DND-41 (cell line): ENCODE results near the gene FHIT.

ENCODE experiments used
- ATAC-seq: fragments of 200-7000 bp; cut with Tn5 transposase; 3 replicates; pipeline ENCODE4 v1.9.1; 2021; ENCODE audit warnings: low read depth; ENCODE audit not compliant: insufficient read depth
- DNase-seq: peaks from one replicate; pipeline ENCODE4 v3.0.0-alpha.2; 2020
- H2AFZ ChIP-seq: 2 replicates; pipeline ENCODE4 v1.6.0; 2012; ENCODE audit warnings: low read depth, low read length
- H3K27ac ChIP-seq: 2 replicates; pipeline ENCODE4 v1.5.1; 2012; ENCODE audit warnings: low read length, inconsistent platforms
- H3K27me3 ChIP-seq: fragments of 200-600 bp; sonication (generic); 2 replicates; pipeline ENCODE4 v1.6.0; 2012; ENCODE audit warnings: low read length, mild to moderate bottlenecking, inconsistent platforms; ENCODE audit not compliant: insufficient read depth, poor library complexity
- H3K36me3 ChIP-seq: 2 replicates; pipeline ENCODE4 v1.5.1; 2012; ENCODE audit warnings: low read length, inconsistent platforms; ENCODE audit not compliant: insufficient read depth
- H3K4me1 ChIP-seq: 2 replicates; pipeline ENCODE4 v1.5.1; 2012; ENCODE audit warnings: mild to moderate bottlenecking, low read length; ENCODE audit not compliant: insufficient read depth
- H3K4me2 ChIP-seq: 2 replicates; pipeline ENCODE4 v1.6.0; 2012; ENCODE audit warnings: mild to moderate bottlenecking, moderate library complexity, low read length, inconsistent platforms; ENCODE audit not compliant: insufficient read depth
- H3K4me3 ChIP-seq, 2 experiments: fragments of 200-600 bp in 1 of 2; shearing (Covaris generic) in 1 of 2; 2 replicates each; pipeline ENCODE4 v1.5.1; 2012 to 2016; ENCODE audit warnings: inconsistent platforms in 2 of 2, low read length in 2 of 2, mild to moderate bottlenecking in 2 of 2, low read depth in 1 of 2, moderate library complexity in 1 of 2
- H3K79me2 ChIP-seq: 2 replicates; pipeline ENCODE4 v1.6.0; 2012; ENCODE audit warnings: low read length, inconsistent platforms; ENCODE audit not compliant: insufficient read depth
- H3K9ac ChIP-seq: 2 replicates; pipeline ENCODE4 v1.6.0; 2012; ENCODE audit warnings: low read depth, mild to moderate bottlenecking, inconsistent platforms, low read length, moderate library complexity
- H3K9me3 ChIP-seq: 2 replicates; pipeline ENCODE4 v1.5.1; 2012; ENCODE audit warnings: low read length, moderate library complexity, mild to moderate bottlenecking, inconsistent platforms; ENCODE audit not compliant: insufficient read depth, severe bottlenecking
- H4K20me1 ChIP-seq: 2 replicates; pipeline ENCODE4 v1.6.0; 2012; ENCODE audit warnings: low read length; ENCODE audit not compliant: insufficient read depth
- CTCF ChIP-seq: IDR thresholded peaks from 2 replicates; pipeline ENCODE4 v1.5.1; 2012; ENCODE audit warnings: borderline replicate concordance, low read length, moderate library complexity, mild to moderate bottlenecking; ENCODE audit not compliant: poor library complexity, severe bottlenecking; ENCODE audit errors: extremely low read depth
- EZH2 ChIP-seq: IDR thresholded peaks from 3 replicates; pipeline ENCODE4 v1.6.1; 2012; ENCODE audit warnings: borderline replicate concordance, low read depth, mild to moderate bottlenecking, moderate library complexity, low read length, inconsistent platforms; ENCODE audit not compliant: severe bottlenecking

The FHIT gene

GRCh38 chr3:60047426-60048200, 1203.6 kb downstream of the FHIT start:
- no peak for DNase-seq

GRCh38 chr3:60046210-60046609, 1205.0 kb downstream of the FHIT start:
- H3K27ac ChIP-seq, result peak overlapping the region; percentile 86; the same call in 1 of the 2 replicates
- H3K9me3 ChIP-seq, result peaks cover 10% of the 10 kb centered on the region
- ATAC-seq (no peak), DNase-seq (no peak)
- no peaks in the 10 kb centered on the region for H3K27me3 ChIP-seq
- peaks cover 87% of the 10 kb centered on the region for H3K79me2 ChIP-seq
- H3K36me3 ChIP-seq, result peaks cover 32% of the 10 kb centered on the region
- H3K4me2 ChIP-seq, result no peak overlapping the region
- H4K20me1 ChIP-seq, result no peaks in the 10 kb centered on the region
- TF ChIP-seq EZH2, result no peak
- no peak for TF ChIP-seq CTCF
- no peak overlapping the region for H2AFZ ChIP-seq
- no peak overlapping the region for H3K9ac ChIP-seq
- H3K4me3 ChIP-seq, result no peak overlapping the region
- H3K4me1 ChIP-seq, result peaks cover 45% of the 10 kb centered on the region

More at GRCh38 chr3:60047426-60048200, 1203.6 kb downstream of the FHIT start:
- Histone ChIP-seq H3K9me3 (peaks cover 10% of the 10 kb centered on the region), H3K79me2 (peaks cover 88% of the 10 kb centered on the region), H3K9ac (no peak overlapping the region), H3K36me3 (peaks cover 27% of the 10 kb centered on the region), H2AFZ (no peak overlapping the region), H3K27ac (peak overlapping the region; percentile 86), H4K20me1 (no peaks in the 10 kb centered on the region), H3K4me2 (no peak overlapping the region), H3K27me3 (no peaks in the 10 kb centered on the region), H3K4me3 (no peak overlapping the region), H3K4me1 (peaks cover 59% of the 10 kb centered on the region)
- ATAC-seq, result no peak; the same call in 1 of the 3 replicates
- no peak for TF ChIP-seq EZH2
- TF ChIP-seq CTCF, result no peak

GRCh38 chr3:60045686-60046085, 1205.6 kb downstream of the FHIT start:
- no peak for TF ChIP-seq EZH2
- TF ChIP-seq CTCF, result no peak

More at GRCh38 chr3:60045686-60046085, 1205.6 kb downstream of the FHIT start:
- no peak overlapping the region for H3K4me2 ChIP-seq
- peaks cover 86% of the 10 kb centered on the region for H3K79me2 ChIP-seq
- H3K27me3 ChIP-seq, result no peaks in the 10 kb centered on the region
- no peaks in the 10 kb centered on the region for H4K20me1 ChIP-seq
- H3K4me3 ChIP-seq, result no peak overlapping the region
- ATAC-seq, result no peak
- no peak overlapping the region for H2AFZ ChIP-seq
- H3K4me1 ChIP-seq, result peaks cover 40% of the 10 kb centered on the region
- H3K9ac ChIP-seq, result no peak overlapping the region
- DNase-seq, result no peak
- H3K9me3 ChIP-seq, result peaks cover 10% of the 10 kb centered on the region
- H3K36me3 ChIP-seq, result peaks cover 32% of the 10 kb centered on the region
- no peak overlapping the region; the same call in 1 of the 2 replicates for H3K27ac ChIP-seq
